GM23338 (cell line): Measurements from ENCODE around the gene ERC2. TPM values are rescaled to one million over a fixed set of nuclear protein-coding genes. Genes with fewer than 3 reads are reported as not detected.

ENCODE experiments used
- ATAC-seq: fragments of 200-7000 bp; cut with Tn5 transposase; 3 replicates; pipeline ENCODE4 v1.9.1; 2020
- DNase-seq: peaks from one replicate; pipeline ENCODE4 v3.0.0-alpha.2; 2015; ENCODE audit warnings: low spot score
- H2AFZ ChIP-seq: fragments of 200-600 bp; sonication (generic); 2 replicates; pipeline ENCODE4 v1.8.0; 2016; ENCODE audit warnings: antibody characterized with exemption, mild to moderate bottlenecking, moderate library complexity
- H3F3A ChIP-seq: fragments of 200-600 bp; sonication (generic); replicated peaks from 2 replicates; pipeline ENCODE4 v1.8.0; 2017; ENCODE audit warnings: antibody characterized with exemption, mixed run types, low read depth
- H3K27ac ChIP-seq: fragments of 200-600 bp; sonication (generic); 2 replicates; pipeline ENCODE4 v1.6.1; 2016; ENCODE audit warnings: low read depth
- H3K27me3 ChIP-seq: fragments of 200-600 bp; sonication (generic); 2 replicates; pipeline ENCODE4 v1.8.0; 2016; ENCODE audit warnings: mild to moderate bottlenecking, mixed run types, moderate library complexity; ENCODE audit not compliant: insufficient read depth
- H3K36me3 ChIP-seq: fragments of 200-600 bp; sonication (generic); 2 replicates; pipeline ENCODE4 v1.8.0; 2016; ENCODE audit warnings: mild to moderate bottlenecking; ENCODE audit not compliant: insufficient read depth
- H3K4me1 ChIP-seq: fragments of 200-600 bp; sonication (generic); 2 replicates; pipeline ENCODE4 v1.8.0; 2016; ENCODE audit warnings: mild to moderate bottlenecking, moderate library complexity; ENCODE audit not compliant: insufficient read depth
- H3K4me2 ChIP-seq: fragments of 200-600 bp; sonication (generic); 2 replicates; pipeline ENCODE4 v1.7.1; 2017; ENCODE audit warnings: mixed run types
- H3K4me3 ChIP-seq: fragments of 200-600 bp; sonication (generic); 2 replicates; pipeline ENCODE4 v1.6.1; 2016; ENCODE audit warnings: mixed run types
- H3K79me2 ChIP-seq: fragments of 200-600 bp; sonication (generic); replicated peaks from 2 replicates; pipeline ENCODE4 v1.8.0; 2017; ENCODE audit warnings: mild to moderate bottlenecking; ENCODE audit not compliant: insufficient read depth
- H3K9me2 ChIP-seq: fragments of 200-600 bp; sonication (generic); 2 replicates; pipeline ENCODE4 v1.8.0; 2017; ENCODE audit not compliant: insufficient read depth
- H4K20me1 ChIP-seq: fragments of 200-600 bp; sonication (generic); replicated peaks from 2 replicates; pipeline ENCODE4 v1.8.0; 2017; ENCODE audit warnings: mild to moderate bottlenecking; ENCODE audit not compliant: insufficient read depth
- H3K27ac Mint-ChIP-seq: 2 replicates; pipeline ENCODE4 v1.8.0; 2020; ENCODE audit warnings: inconsistent platforms, mild to moderate bottlenecking, moderate library complexity, mixed read lengths
- H3K27me3 Mint-ChIP-seq: 3 replicates; pipeline ENCODE4 v1.8.0; 2022; ENCODE audit warnings: low read depth, mild to moderate bottlenecking, moderate library complexity, mixed read lengths, inconsistent platforms; ENCODE audit not compliant: insufficient read depth, poor library complexity
- H3K36me3 Mint-ChIP-seq: 3 replicates; pipeline ENCODE4 v1.8.0; 2021; ENCODE audit warnings: low read depth, mild to moderate bottlenecking, inconsistent platforms, moderate library complexity, mixed read lengths
- H3K4me1 Mint-ChIP-seq: 3 replicates; pipeline ENCODE4 v1.8.0; 2020; ENCODE audit warnings: mild to moderate bottlenecking, inconsistent platforms, mixed read lengths
- H3K4me3 Mint-ChIP-seq: 3 replicates; pipeline ENCODE4 v1.8.0; 2021; ENCODE audit warnings: moderate library complexity, mild to moderate bottlenecking, inconsistent platforms, mixed read lengths
- H3K9me3 Mint-ChIP-seq: 3 replicates; pipeline ENCODE4 v1.8.0; 2020; ENCODE audit warnings: moderate library complexity, mild to moderate bottlenecking, inconsistent platforms, mixed read lengths
- EZH2 ChIP-seq: fragments of 200-600 bp; sonication (generic); IDR thresholded peaks from one replicate; pipeline ENCODE4 v1.8.0; 2017; ENCODE audit warnings: antibody characterized with exemption, mild to moderate bottlenecking, low read depth; ENCODE audit not compliant: unreplicated experiment
- EZH2phosphoT487 ChIP-seq: fragments of 200-600 bp; sonication (generic); IDR thresholded peaks from one replicate; pipeline ENCODE4 v1.8.1; 2018; ENCODE audit warnings: antibody characterized with exemption; ENCODE audit not compliant: unreplicated experiment
- NANOG ChIP-seq: IDR thresholded peaks from 2 replicates; pipeline ENCODE4 v1.6.1; 2016; ENCODE audit warnings: antibody characterized with exemption, borderline replicate concordance
- POLR2AphosphoS5 ChIP-seq: IDR thresholded peaks from 2 replicates; pipeline ENCODE4 v1.6.1; 2016; ENCODE audit warnings: antibody characterized with exemption, low read depth
- ZNF114 ChIP-seq: fragments of 250-450 bp; sonication (Bioruptor Pico); IDR thresholded peaks from 2 replicates; pipeline ENCODE4 v1.5.0; 2020; ENCODE audit warnings: mild to moderate bottlenecking, moderate library complexity
- polyA plus RNA-seq: library from polyadenylated mRNA; unstranded; fragments of >200 nt; fragmentation: Nextera tagmentation; extraction: Ambion mirVana; gene quantifications from 2 replicates; pipeline ENCODE4 v1.2.1, GENCODE V29; 2016
- total RNA-seq: library from RNA; depleted of rRNA; stranded (reverse); fragments of >200 nt; shearing (Covaris generic); gene quantifications from 2 replicates; pipeline ENCODE4 v1.2.3, GENCODE V29; 2014
- TF ChIP-seq, protein P1 (sequence below): fragments of 250-450 bp; sonication (Bioruptor Pico); IDR thresholded peaks from 2 replicates; pipeline ENCODE4 v1.5.0; 2020; ENCODE audit warnings: mild to moderate bottlenecking, moderate library complexity
- TF ChIP-seq, protein P2 (sequence below): IDR thresholded peaks from 2 replicates; pipeline ENCODE4 v1.6.1; 2016; ENCODE audit warnings: antibody characterized with exemption
- TF ChIP-seq, protein P3 (sequence below): IDR thresholded peaks from one replicate; pipeline ENCODE4 v1.6.1; 2018; ENCODE audit warnings: antibody characterized with exemption; ENCODE audit not compliant: unreplicated experiment

ERC2 gene
- total and polyA plus RNA-seq, 2 experiments from 2014 or later, result 11.8 to 13.7 TPM

DNA sequence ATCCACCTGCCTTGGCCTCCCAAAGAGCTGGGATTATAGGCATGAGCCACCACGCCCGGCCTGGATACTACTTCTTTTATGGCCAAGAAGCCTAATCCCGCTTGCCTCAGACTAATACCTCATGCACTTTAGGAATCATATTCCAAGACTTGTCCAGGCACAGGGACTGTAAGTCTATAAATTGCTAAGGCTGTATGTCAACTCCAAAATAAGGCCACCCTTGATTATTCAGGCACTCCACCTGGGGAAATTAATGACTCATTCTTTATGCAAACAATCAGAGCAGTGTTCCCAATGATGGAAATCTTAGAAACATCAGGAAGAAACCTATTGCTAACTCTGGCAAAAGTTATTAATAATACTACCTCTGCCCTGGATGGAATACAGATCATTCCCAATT is 98.4 kb downstream of the ERC2 start:
- Histone ChIP-seq H3K4me3 (no peak overlapping the region), H4K20me1 (no peaks in the 10 kb centered on the region), H3K9me2 (no peaks in the 10 kb centered on the region), H3K4me1 (peaks cover 25% of the 10 kb centered on the region), H3K79me2 (no peaks in the 10 kb centered on the region), H3K36me3 (no peaks in the 10 kb centered on the region), H3F3A (no peaks in the 10 kb centered on the region), H3K27ac (no peak overlapping the region), H2AFZ (no peak overlapping the region), H3K4me2 (no peak overlapping the region), H3K27me3 (no peaks in the 10 kb centered on the region)
- DNase-seq, result no peak
- peaks cover 55% of the 10 kb centered on the region for H3K4me1 Mint-ChIP-seq
- peaks cover under 1% of the 10 kb centered on the region; the same call in 2 of the 3 replicates for H3K9me3 Mint-ChIP-seq
- ATAC-seq, result no peak
- H3K4me3 Mint-ChIP-seq, result no peak overlapping the region
- peaks cover 2% of the 10 kb centered on the region for H3K27me3 Mint-ChIP-seq
- H3K36me3 Mint-ChIP-seq, result peaks cover 1% of the 10 kb centered on the region; the same call in 2 of the 3 replicates
- TF ChIP-seq, protein P1, sequence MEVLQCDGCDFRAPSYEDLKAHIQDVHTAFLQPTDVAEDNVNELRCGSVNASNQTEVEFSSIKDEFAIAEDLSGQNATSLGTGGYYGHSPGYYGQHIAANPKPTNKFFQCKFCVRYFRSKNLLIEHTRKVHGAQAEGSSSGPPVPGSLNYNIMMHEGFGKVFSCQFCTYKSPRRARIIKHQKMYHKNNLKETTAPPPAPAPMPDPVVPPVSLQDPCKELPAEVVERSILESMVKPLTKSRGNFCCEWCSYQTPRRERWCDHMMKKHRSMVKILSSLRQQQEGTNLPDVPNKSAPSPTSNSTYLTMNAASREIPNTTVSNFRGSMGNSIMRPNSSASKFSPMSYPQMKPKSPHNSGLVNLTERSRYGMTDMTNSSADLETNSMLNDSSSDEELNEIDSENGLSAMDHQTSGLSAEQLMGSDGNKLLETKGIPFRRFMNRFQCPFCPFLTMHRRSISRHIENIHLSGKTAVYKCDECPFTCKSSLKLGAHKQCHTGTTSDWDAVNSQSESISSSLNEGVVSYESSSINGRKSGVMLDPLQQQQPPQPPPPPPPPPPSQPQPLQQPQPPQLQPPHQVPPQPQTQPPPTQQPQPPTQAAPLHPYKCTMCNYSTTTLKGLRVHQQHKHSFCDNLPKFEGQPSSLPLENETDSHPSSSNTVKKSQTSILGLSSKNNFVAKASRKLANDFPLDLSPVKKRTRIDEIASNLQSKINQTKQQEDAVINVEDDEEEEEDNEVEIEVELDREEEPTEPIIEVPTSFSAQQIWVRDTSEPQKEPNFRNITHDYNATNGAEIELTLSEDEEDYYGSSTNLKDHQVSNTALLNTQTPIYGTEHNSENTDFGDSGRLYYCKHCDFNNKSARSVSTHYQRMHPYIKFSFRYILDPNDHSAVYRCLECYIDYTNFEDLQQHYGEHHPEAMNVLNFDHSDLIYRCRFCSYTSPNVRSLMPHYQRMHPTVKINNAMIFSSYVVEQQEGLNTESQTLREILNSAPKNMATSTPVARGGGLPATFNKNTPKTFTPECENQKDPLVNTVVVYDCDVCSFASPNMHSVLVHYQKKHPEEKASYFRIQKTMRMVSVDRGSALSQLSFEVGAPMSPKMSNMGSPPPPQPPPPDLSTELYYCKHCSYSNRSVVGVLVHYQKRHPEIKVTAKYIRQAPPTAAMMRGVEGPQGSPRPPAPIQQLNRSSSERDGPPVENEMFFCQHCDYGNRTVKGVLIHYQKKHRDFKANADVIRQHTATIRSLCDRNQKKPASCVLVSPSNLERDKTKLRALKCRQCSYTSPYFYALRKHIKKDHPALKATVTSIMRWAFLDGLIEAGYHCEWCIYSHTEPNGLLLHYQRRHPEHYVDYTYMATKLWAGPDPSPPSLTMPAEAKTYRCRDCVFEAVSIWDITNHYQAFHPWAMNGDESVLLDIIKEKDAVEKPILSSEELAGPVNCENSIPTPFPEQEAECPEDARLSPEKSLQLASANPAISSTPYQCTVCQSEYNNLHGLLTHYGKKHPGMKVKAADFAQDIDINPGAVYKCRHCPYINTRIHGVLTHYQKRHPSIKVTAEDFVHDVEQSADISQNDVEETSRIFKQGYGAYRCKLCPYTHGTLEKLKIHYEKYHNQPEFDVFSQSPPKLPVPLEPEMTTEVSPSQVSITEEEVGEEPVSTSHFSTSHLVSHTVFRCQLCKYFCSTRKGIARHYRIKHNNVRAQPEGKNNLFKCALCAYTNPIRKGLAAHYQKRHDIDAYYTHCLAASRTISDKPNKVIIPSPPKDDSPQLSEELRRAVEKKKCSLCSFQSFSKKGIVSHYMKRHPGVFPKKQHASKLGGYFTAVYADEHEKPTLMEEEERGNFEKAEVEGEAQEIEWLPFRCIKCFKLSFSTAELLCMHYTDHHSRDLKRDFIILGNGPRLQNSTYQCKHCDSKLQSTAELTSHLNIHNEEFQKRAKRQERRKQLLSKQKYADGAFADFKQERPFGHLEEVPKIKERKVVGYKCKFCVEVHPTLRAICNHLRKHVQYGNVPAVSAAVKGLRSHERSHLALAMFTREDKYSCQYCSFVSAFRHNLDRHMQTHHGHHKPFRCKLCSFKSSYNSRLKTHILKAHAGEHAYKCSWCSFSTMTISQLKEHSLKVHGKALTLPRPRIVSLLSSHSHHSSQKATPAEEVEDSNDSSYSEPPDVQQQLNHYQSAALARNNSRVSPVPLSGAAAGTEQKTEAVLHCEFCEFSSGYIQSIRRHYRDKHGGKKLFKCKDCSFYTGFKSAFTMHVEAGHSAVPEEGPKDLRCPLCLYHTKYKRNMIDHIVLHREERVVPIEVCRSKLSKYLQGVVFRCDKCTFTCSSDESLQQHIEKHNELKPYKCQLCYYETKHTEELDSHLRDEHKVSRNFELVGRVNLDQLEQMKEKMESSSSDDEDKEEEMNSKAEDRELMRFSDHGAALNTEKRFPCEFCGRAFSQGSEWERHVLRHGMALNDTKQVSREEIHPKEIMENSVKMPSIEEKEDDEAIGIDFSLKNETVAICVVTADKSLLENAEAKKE (CRISPR knock-in tag), result no peak
- TF ChIP-seq POLR2AphosphoS5, result no peak
- no peak overlapping the region for H3K27ac Mint-ChIP-seq

DNA sequence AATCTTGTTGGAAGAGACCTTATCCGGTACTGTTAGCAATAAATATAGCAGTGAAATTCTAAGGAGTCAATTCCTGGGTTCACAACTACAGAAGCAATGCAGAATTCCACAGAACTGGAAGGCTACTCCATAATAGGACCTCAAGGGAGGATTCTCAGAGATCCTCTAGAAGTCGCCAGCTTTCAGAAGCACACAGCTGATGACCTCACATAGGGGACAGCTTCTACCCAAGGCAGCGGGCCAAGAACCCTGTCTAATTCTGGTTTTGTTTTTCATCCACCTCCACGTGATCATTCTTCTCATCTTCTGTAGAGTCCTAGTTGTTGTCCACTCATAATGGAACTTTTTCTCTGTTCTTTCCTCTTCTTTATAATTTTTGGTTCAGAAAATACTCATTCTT is 99.4 kb downstream of the ERC2 start:
- no peaks in the 10 kb centered on the region for H3K79me2 ChIP-seq
- H3K9me2 ChIP-seq, result no peaks in the 10 kb centered on the region
- no peaks in the 10 kb centered on the region for H4K20me1 ChIP-seq
- no peaks in the 10 kb centered on the region for H3K27me3 ChIP-seq
- H3K9me3 Mint-ChIP-seq, result no peaks in the 10 kb centered on the region
- H3K27ac ChIP-seq, result no peak overlapping the region
- no peaks in the 10 kb centered on the region for H3F3A ChIP-seq
- H3K27ac Mint-ChIP-seq, result no peak overlapping the region
- H3K4me3 Mint-ChIP-seq, result no peak overlapping the region
- H3K4me2 ChIP-seq, result no peak overlapping the region
- DNase-seq (no peak), ATAC-seq (no peak)
- H2AFZ ChIP-seq, result no peak overlapping the region
- H3K4me1 Mint-ChIP-seq, result peaks cover 52% of the 10 kb centered on the region
- H3K36me3 ChIP-seq, result no peaks in the 10 kb centered on the region
- peaks cover 2% of the 10 kb centered on the region for H3K27me3 Mint-ChIP-seq
- H3K36me3 Mint-ChIP-seq, result no peaks in the 10 kb centered on the region
- no peak overlapping the region for H3K4me3 ChIP-seq
- TF ChIP-seq, protein P2, sequence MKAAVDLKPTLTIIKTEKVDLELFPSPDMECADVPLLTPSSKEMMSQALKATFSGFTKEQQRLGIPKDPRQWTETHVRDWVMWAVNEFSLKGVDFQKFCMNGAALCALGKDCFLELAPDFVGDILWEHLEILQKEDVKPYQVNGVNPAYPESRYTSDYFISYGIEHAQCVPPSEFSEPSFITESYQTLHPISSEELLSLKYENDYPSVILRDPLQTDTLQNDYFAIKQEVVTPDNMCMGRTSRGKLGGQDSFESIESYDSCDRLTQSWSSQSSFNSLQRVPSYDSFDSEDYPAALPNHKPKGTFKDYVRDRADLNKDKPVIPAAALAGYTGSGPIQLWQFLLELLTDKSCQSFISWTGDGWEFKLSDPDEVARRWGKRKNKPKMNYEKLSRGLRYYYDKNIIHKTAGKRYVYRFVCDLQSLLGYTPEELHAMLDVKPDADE, result no peak
- no peak for TF ChIP-seq ZNF114 (CRISPR knock-in tag)
- TF ChIP-seq NANOG, result no peak
- TF ChIP-seq EZH2, result no peak
- no peak for TF ChIP-seq EZH2phosphoT487
- TF ChIP-seq, protein P3, sequence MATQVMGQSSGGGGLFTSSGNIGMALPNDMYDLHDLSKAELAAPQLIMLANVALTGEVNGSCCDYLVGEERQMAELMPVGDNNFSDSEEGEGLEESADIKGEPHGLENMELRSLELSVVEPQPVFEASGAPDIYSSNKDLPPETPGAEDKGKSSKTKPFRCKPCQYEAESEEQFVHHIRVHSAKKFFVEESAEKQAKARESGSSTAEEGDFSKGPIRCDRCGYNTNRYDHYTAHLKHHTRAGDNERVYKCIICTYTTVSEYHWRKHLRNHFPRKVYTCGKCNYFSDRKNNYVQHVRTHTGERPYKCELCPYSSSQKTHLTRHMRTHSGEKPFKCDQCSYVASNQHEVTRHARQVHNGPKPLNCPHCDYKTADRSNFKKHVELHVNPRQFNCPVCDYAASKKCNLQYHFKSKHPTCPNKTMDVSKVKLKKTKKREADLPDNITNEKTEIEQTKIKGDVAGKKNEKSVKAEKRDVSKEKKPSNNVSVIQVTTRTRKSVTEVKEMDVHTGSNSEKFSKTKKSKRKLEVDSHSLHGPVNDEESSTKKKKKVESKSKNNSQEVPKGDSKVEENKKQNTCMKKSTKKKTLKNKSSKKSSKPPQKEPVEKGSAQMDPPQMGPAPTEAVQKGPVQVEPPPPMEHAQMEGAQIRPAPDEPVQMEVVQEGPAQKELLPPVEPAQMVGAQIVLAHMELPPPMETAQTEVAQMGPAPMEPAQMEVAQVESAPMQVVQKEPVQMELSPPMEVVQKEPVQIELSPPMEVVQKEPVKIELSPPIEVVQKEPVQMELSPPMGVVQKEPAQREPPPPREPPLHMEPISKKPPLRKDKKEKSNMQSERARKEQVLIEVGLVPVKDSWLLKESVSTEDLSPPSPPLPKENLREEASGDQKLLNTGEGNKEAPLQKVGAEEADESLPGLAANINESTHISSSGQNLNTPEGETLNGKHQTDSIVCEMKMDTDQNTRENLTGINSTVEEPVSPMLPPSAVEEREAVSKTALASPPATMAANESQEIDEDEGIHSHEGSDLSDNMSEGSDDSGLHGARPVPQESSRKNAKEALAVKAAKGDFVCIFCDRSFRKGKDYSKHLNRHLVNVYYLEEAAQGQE, result no peak
- peaks cover 23% of the 10 kb centered on the region for H3K4me1 ChIP-seq
